Hepatocyte (in vitro differentiated cells): ENCODE data around the gene ZFAND2A. TPM values are rescaled to one million over a fixed set of nuclear protein-coding genes. Genes with fewer than 3 reads are reported as not detected.

Experiments
- DNase-seq: peaks from one replicate; pipeline ENCODE4 v3.0.0-alpha.2; 2016; ENCODE audit warnings: low spot score
- H2AFZ ChIP-seq: fragments of 200-600 bp; sonication (generic); 2 replicates; pipeline ENCODE4 v1.6.0; 2016; ENCODE audit warnings: antibody characterized with exemption, mild to moderate bottlenecking
- H3K27ac ChIP-seq: fragments of 200-600 bp; sonication (generic); 2 replicates; pipeline ENCODE4 v1.5.1; 2016; ENCODE audit warnings: mild to moderate bottlenecking
- H3K27me3 ChIP-seq: fragments of 200-600 bp; sonication (generic); 2 replicates; pipeline ENCODE4 v1.6.1; 2016
- H3K36me3 ChIP-seq: fragments of 200-600 bp; sonication (generic); replicated peaks from 2 replicates; pipeline ENCODE4 v1.5.1; 2016; ENCODE audit warnings: low read depth; ENCODE audit not compliant: insufficient read depth
- H3K4me1 ChIP-seq: fragments of 200-600 bp; sonication (generic); 2 replicates; pipeline ENCODE4 v1.5.1; 2016; ENCODE audit warnings: mild to moderate bottlenecking, moderate library complexity; ENCODE audit not compliant: insufficient read depth
- H3K4me2 ChIP-seq: fragments of 200-600 bp; sonication (generic); 2 replicates; pipeline ENCODE4 v1.6.0; 2016
- H3K4me3 ChIP-seq: fragments of 200-600 bp; sonication (generic); 2 replicates; pipeline ENCODE4 v1.5.1; 2016; ENCODE audit warnings: mild to moderate bottlenecking
- H3K79me2 ChIP-seq: fragments of 200-600 bp; sonication (generic); 2 replicates; pipeline ENCODE4 v1.6.0; 2017; ENCODE audit warnings: mild to moderate bottlenecking
- H3K9me2 ChIP-seq: fragments of 200-600 bp; sonication (generic); replicated peaks from 2 replicates; pipeline ENCODE4 v1.6.0; 2017; ENCODE audit warnings: mild to moderate bottlenecking; ENCODE audit not compliant: insufficient read depth
- H3K9me3 ChIP-seq: fragments of 200-600 bp; sonication (generic); 2 replicates; pipeline ENCODE4 v1.5.1; 2016; ENCODE audit warnings: low read depth, mild to moderate bottlenecking
- H4K20me1 ChIP-seq: fragments of 200-600 bp; sonication (generic); 2 replicates; pipeline ENCODE4 v1.6.0; 2016; ENCODE audit warnings: mild to moderate bottlenecking; ENCODE audit not compliant: insufficient read depth, poor library complexity, severe bottlenecking
- EZH2 ChIP-seq: fragments of 200-600 bp; sonication (generic); IDR thresholded peaks from 2 replicates; pipeline ENCODE4 v1.6.1; 2016; ENCODE audit warnings: antibody characterized with exemption, mild to moderate bottlenecking, borderline replicate concordance
- EZH2phosphoT487 ChIP-seq: fragments of 200-600 bp; sonication (generic); IDR thresholded peaks from one replicate; pipeline ENCODE4 v1.6.1; 2018; ENCODE audit warnings: antibody characterized with exemption, mild to moderate bottlenecking, low read depth, moderate library complexity; ENCODE audit not compliant: unreplicated experiment, severe bottlenecking
- WGBS: methylation state at CpG from one replicate; pipeline ENCODE4 v1.1.6; 2016; ENCODE audit warnings: low lambda C conversion rate; ENCODE audit errors: missing lambda C conversion rate; 5-methylcytosine and 5-hydroxymethylcytosine counted together
- polyA plus RNA-seq: library from polyadenylated mRNA; unstranded; fragments of >200 nt; fragmentation: Nextera tagmentation; extraction: Ambion mirVana; gene quantifications from 2 replicates; pipeline ENCODE4 v1.2.1, GENCODE V29; 2016
- total RNA-seq: library from RNA; depleted of rRNA; stranded (reverse); fragments of >200 nt; gene quantifications from 2 replicates; pipeline ENCODE4 v1.2.3, GENCODE V29; 2014
- TF ChIP-seq, protein P1 (sequence below): fragments of 200-600 bp; sonication (generic); IDR thresholded peaks from 2 replicates; pipeline ENCODE4 v1.5.1; 2016; ENCODE audit warnings: antibody characterized with exemption, mild to moderate bottlenecking; ENCODE audit not compliant: poor library complexity

The ZFAND2A gene
- total and polyA plus RNA-seq, 2 experiments from 2014 or later: 35.4 to 54.3 TPM

DNA sequence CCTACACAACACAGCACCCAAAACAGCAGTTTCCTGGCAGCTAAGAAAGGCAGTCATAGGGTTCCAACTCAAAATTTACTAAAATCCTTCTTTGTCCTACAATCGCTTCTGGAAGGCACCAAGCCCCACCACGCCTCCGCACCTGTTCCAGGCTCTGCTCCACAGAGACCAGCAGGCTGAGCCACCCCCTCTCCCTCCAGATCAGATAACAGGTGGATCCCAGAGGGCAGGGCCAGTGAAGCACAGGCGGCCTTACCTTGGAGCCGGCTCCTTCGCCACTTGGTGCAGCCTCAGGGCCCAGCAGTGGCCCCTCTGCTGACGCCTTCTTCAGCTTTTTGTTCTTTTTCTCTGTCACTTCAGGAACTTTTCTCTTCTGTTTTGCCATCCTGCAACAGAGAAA, 33.0 kb downstream of the ZFAND2A start:
- peaks cover 4% of the 10 kb centered on the region for H3K4me1 ChIP-seq
- TF ChIP-seq EZH2 (no peak), EZH2phosphoT487 (no peak)
- TF ChIP-seq, protein P1, sequence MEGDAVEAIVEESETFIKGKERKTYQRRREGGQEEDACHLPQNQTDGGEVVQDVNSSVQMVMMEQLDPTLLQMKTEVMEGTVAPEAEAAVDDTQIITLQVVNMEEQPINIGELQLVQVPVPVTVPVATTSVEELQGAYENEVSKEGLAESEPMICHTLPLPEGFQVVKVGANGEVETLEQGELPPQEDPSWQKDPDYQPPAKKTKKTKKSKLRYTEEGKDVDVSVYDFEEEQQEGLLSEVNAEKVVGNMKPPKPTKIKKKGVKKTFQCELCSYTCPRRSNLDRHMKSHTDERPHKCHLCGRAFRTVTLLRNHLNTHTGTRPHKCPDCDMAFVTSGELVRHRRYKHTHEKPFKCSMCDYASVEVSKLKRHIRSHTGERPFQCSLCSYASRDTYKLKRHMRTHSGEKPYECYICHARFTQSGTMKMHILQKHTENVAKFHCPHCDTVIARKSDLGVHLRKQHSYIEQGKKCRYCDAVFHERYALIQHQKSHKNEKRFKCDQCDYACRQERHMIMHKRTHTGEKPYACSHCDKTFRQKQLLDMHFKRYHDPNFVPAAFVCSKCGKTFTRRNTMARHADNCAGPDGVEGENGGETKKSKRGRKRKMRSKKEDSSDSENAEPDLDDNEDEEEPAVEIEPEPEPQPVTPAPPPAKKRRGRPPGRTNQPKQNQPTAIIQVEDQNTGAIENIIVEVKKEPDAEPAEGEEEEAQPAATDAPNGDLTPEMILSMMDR: no peak
- WGBS: 97% methylated on average over 7 of the region's 7 CpGs

GRCh38 chr7:1125603-1125969, 34.4 kb downstream of the ZFAND2A start:
- no peak overlapping the region for H3K27ac ChIP-seq
- H3K27me3 ChIP-seq: no peaks in the 10 kb centered on the region
- TF ChIP-seq EZH2 (no peak), EZH2phosphoT487 (no peak)
- TF ChIP-seq, protein P1: no peak
- no peaks in the 10 kb centered on the region for H3K9me2 ChIP-seq
- no peak for DNase-seq
- H3K4me1 ChIP-seq: peaks cover 4% of the 10 kb centered on the region
- no peaks in the 10 kb centered on the region for H3K9me3 ChIP-seq
- H3K4me2 ChIP-seq: no peak overlapping the region
- WGBS: 98% methylated on average over 16 of the region's 16 CpGs
- H4K20me1 ChIP-seq: no peaks in the 10 kb centered on the region
- H2AFZ ChIP-seq: no peak overlapping the region
- H3K4me3 ChIP-seq: no peak overlapping the region
- H3K79me2 ChIP-seq: peaks cover 27% of the 10 kb centered on the region
- no peaks in the 10 kb centered on the region for H3K36me3 ChIP-seq

More for the DNA sequence above, 33.0 kb downstream of the ZFAND2A start:
- H3K4me3 ChIP-seq: no peak overlapping the region
- peaks cover 26% of the 10 kb centered on the region for H3K79me2 ChIP-seq
- H3K9me2 ChIP-seq: no peaks in the 10 kb centered on the region
- H3K27me3 ChIP-seq: no peaks in the 10 kb centered on the region
- H3K4me2 ChIP-seq: no peak overlapping the region
- H3K9me3 ChIP-seq: no peaks in the 10 kb centered on the region
- no peaks in the 10 kb centered on the region for H3K36me3 ChIP-seq
- H2AFZ ChIP-seq: no peak overlapping the region
- H4K20me1 ChIP-seq: peaks cover 2% of the 10 kb centered on the region
- no peak overlapping the region for H3K27ac ChIP-seq
- no peak for DNase-seq

- no peak for DNase-seq
- Histone ChIP-seq H4K20me1 (no peaks in the 10 kb centered on the region), H3K4me3 (no peak overlapping the region), H2AFZ (no peak overlapping the region), H3K4me1 (peaks cover 4% of the 10 kb centered on the region), H3K4me2 (no peak overlapping the region), H3K36me3 (no peaks in the 10 kb centered on the region), H3K9me2 (no peaks in the 10 kb centered on the region), H3K27ac (no peak overlapping the region), H3K79me2 (peaks cover 26% of the 10 kb centered on the region), H3K9me3 (no peaks in the 10 kb centered on the region), H3K27me3 (no peaks in the 10 kb centered on the region)
- TF ChIP-seq EZH2 (no peak), EZH2phosphoT487 (no peak)
- TF ChIP-seq, protein P1: no peak
- 95% methylated on average over 23 of the region's 23 CpGs for WGBS
Measured at GRCh38 chr7:1124816-1125602, 35.0 kb downstream of the ZFAND2A start.
